Right kidney (tissue), 1 donor: Measurements from ENCODE around the gene DACH2.

Experiments used
- DNase-seq: peaks from one replicate; pipeline ENCODE4 v3.0.0-alpha.2; 2016

DACH2 gene

DNA sequence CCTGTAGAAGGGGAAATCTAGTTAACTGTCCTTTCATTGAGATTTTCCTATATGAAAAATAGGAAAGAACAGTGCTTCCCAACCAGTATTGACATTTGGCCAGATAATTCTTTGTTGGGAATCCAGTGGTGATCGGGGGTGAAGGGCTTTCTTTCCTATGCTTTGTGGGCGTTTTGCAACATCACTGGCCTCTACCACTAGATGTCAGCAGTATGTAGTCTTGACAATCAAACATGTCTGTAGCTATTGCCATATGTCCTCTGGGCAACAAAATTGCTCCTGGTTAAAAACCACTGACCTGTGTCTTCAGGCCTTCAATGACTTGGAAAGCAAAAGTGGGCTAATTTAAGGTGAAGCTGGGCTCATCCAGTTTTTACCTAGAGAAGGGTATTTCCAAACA, 658.5 kb downstream of the DACH2 start:
- no peak for DNase-seq

DNA sequence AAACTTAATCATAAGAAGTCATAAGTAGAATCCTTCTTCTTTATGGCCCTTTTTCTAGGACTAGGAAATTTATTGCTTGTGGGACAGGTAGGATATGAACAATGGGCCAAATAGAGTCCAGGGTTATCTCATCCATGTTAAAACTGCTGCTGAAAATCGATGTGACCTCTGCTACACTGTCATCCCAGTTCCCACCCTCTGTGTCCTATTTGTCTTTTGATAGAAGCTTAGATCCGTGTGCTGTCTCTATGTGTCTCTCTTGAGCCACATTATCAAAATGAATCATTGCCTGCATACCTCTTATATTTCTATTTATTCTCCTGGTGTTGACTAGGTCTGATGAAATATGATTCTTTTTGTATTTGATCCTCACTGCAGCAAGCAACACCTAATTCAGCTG, 661.4 kb downstream of the DACH2 start:
- no peak for DNase-seq

DNA sequence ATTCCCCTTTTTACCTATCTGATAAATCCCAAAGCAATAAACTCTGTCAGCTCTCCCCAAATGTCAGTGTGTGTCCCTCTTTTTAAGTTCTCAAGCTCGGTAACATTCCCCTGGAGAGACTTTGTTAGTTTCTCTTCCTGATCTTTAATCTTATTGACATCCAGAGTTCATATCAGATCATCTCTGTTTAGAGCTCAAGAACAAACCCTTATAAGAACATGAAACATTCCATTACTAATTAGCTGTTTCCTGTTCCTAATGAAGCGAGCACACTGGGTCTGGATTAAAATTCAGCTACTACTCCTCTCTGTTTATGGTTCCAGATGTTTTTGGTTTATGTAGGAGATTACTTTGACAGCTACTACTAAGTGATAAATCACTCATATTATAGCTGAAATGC, 681.5 kb downstream of the DACH2 start:
- DNase-seq: no peak

DNA sequence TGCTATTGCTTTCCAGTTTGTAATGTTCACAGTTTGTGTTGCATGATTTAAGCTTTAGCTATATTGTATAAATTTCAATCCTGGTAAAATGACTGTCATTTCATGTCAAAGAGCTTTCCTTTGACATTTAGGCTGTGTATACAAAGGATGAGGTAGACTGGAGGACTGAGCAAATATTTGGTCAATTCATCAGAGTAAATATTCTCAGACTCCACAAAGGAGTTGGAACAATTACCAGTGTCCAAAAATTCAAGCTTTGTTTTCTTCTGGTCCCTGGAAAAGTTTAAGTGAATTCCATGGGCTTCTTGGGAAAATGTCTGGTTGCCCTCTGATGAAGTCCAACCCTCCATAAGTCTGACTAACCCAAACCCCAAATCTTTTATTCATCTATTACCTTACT, 682.4 kb downstream of the DACH2 start:
- DNase-seq: no peak

DNA sequence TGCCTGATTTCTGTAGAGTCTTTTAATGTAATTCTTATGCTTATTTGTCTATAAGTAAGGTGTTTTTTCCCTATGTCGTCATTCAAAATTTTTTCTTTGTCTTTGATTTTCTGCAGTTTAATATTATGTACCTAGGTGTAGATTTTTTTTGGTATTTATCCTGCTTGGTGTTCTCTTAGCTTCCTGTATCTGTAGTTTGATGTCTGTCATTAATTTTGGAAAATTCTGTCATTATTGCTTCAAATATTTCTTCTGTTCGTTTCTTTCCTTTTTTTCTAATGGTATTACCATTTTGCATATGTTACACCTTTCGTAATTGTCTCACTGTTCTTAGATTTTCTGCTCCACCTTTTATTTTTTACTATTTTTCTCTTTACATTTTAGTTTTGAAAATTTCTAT, 696.9 kb downstream of the DACH2 start:
- no peak for DNase-seq
